Testis (tissue), 2 donors: ENCODE measurements around the gene MXRA8.

Experiments
- CTCF ChIP-seq, 3 experiments: fragments of 450-650 bp in 2 of 3; fragments of 200-600 bp in 1 of 3; sonication (generic) in 1 of 3; IDR thresholded peaks; one replicate each; pipeline ENCODE4 v1.5.1; 2016 to 2019; ENCODE audit warnings: antibody characterized with exemption in 3 of 3, mild to moderate bottlenecking in 2 of 3, moderate library complexity in 1 of 3
- POLR2A ChIP-seq: fragments of 450-650 bp; IDR thresholded peaks from one replicate; pipeline ENCODE4 v1.6.1; 2017; ENCODE audit warnings: antibody characterized with exemption, mild to moderate bottlenecking, moderate library complexity

GRCh38 chr1:1340791-1341548, 17.4 kb downstream of the MXRA8 start:
- no peak for TF ChIP-seq CTCF (IDR thresholded peaks at IDR 0.05)
- TF ChIP-seq POLR2A, result no peak
